Measurements from ENCODE around the gene FLNA.
"Not testable (repeated sequence)": the region's sequence is repeated elsewhere in the genome, so short reads cannot be mapped to it uniquely, and the experiment has no call there.

FLNA gene, protein sequence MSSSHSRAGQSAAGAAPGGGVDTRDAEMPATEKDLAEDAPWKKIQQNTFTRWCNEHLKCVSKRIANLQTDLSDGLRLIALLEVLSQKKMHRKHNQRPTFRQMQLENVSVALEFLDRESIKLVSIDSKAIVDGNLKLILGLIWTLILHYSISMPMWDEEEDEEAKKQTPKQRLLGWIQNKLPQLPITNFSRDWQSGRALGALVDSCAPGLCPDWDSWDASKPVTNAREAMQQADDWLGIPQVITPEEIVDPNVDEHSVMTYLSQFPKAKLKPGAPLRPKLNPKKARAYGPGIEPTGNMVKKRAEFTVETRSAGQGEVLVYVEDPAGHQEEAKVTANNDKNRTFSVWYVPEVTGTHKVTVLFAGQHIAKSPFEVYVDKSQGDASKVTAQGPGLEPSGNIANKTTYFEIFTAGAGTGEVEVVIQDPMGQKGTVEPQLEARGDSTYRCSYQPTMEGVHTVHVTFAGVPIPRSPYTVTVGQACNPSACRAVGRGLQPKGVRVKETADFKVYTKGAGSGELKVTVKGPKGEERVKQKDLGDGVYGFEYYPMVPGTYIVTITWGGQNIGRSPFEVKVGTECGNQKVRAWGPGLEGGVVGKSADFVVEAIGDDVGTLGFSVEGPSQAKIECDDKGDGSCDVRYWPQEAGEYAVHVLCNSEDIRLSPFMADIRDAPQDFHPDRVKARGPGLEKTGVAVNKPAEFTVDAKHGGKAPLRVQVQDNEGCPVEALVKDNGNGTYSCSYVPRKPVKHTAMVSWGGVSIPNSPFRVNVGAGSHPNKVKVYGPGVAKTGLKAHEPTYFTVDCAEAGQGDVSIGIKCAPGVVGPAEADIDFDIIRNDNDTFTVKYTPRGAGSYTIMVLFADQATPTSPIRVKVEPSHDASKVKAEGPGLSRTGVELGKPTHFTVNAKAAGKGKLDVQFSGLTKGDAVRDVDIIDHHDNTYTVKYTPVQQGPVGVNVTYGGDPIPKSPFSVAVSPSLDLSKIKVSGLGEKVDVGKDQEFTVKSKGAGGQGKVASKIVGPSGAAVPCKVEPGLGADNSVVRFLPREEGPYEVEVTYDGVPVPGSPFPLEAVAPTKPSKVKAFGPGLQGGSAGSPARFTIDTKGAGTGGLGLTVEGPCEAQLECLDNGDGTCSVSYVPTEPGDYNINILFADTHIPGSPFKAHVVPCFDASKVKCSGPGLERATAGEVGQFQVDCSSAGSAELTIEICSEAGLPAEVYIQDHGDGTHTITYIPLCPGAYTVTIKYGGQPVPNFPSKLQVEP (N-terminal part only)

DNA sequence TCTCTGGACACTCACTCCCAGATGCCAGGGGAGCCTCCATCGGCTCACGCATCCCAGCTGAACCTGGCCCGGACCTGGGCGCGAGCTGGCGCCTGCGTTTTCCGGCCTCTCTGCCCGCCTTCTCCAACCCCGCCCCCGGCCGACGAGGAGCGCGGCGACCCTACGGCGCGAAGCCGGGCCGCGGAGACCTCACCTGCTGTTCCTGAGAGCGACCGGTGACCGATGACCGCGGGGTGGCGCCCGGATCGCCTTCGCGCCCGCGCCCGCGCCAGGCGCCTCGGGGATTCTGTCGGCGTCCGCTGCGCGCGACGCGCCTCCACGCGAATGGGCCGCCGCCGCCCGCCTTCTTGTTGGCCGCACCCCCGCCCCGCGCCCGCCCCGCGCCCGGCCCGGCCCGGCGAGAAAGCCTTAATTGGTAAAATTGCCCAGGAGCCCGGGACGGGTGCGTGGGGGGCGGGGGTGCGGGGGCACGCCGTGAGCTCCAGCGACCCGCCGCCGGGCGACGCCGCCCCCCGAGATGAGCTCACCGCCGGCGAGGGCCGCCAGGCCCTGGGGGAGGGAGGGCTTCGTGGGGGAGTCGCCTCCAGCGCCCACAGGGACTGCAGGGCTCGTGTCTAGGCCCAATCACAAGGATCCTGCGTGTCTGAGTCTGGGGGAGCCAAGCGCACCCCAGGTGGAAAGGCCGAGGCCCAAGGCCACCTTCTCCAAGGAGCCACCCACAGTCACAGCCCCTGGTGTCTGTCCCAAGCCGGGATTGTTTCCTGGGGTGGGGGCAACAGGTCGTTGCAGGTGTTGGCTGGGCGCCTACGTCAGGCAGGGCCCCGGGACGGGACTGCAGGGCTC lies at the start of gene FLNA:
FLNA (minus strand) TSS at position 322 of the 843 bp plus-strand sequence. CDS start 3,389 bp downstream, outside the sequence.
- no peak for DNase-seq

DNA sequence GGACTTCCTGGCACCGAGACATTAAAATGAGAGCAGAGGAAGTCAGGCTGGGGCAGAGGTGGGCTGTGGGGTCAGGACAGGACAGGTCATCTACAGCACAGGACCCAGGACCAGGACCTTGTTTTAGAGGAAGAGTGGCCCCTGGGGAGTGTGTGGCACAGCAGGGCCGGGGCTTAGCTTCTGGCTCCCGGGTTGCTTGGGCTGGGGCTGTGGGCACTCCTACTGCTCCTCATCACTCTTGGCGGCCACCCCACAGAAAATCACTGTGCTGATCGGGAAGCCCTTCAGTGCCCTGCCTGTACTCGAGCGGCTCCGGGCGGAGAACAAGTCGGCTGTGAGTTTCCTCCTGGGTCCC lies 45.9 kb upstream of the FLNA start:
- DNase-seq, result no peak

DNA sequence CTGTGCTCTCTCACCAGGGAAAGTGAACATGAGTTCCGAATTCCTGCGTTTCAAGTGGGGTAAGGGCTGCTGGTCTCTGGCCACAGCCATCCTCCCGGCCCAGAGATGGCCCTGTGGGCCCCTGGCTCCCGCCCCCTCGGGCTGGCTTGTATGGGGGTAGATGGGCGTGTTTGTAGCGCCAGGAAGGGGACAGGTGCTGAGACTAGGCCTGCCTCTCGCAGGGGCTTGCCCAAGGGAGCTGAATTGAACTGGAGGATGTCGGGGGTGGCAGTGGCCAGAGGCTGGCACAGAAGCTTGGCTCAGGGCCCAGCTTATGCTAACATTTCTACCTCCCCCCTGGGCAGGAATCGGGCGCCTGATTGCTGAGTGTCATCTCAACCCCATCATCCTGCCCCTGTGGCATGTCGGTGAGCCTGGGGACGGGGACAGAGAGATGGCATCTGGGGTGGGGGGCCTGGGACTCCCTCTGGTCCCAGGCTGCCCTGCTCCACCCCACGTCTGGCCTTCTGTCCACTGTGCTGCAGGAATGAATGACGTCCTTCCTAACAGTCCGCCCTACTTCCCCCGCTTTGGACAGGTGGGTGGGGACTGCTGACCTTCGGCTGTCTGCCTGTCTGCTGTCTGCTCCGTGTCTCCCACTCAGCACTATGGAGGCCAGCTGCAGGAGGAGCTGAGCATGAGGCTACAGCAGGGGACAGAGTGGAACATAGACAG lies 45.4 kb upstream of the FLNA start:
- peak; percentile 60 for DNase-seq

DNA sequence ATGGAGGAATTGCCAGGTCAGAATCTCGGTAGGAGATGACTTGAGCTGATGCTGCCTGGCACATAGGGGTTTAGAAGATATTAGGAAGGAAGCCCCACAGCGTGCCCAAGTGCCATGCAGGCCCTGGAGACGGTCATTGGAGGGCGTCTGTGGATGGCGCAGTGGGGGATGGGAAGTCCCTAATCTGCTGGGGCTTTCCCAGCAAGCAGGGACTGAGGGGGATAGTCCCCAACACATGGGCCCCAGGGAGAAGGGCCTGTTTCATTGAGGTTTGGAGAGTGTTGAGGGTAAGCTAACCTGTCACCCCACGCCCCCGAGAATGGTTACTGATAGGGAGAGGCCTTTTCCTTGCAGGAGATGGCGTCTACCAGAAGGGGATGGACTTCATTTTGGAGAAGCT lies 44.8 kb upstream of the FLNA start:
- no peak for DNase-seq

DNA sequence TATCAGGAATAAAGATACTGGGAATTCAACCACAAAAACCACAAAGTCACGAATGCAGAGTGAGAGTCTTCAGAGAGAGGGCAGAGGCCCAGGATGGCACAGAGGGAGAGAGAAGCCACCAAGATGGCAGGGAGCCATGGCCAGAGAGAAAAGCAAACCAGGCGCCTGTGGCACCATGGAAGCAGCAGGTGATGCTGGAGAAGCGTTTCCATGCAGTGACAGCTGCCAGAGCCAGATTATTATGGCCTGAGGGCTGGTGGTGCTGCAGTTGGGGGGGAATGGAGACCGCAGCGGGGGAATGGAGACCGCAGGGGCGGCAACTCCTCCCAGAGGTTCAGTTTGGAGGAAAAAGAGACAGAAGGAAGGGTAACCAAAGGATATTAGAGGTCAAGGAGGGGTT lies 42.7 kb upstream of the FLNA start:
- DNase-seq, result no peak

GRCh38 chrX:154413142-154413541 lies 38.7 kb upstream of the FLNA start:
- no peak for DNase-seq

DNA sequence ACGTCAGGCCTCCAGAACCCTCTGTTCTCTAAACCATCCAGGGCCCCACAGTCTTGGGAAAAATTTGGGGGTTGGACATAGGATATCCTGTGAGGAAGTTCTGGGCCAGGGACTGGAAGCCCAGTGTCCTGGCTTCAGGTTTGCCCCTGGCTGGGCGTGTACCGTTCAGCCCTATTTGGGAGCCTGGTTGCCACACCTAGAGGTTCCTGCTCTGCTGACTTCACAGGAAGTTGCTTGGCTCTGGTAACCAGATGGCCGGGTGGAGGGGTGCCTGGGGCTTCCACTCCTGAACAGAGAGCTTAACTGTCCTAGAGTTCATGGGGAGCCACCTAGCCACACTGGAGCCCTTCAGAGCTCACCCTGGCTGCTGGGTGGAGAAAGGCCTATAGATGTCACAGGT lies 38.0 kb upstream of the FLNA start:
- no peak for DNase-seq

DNA sequence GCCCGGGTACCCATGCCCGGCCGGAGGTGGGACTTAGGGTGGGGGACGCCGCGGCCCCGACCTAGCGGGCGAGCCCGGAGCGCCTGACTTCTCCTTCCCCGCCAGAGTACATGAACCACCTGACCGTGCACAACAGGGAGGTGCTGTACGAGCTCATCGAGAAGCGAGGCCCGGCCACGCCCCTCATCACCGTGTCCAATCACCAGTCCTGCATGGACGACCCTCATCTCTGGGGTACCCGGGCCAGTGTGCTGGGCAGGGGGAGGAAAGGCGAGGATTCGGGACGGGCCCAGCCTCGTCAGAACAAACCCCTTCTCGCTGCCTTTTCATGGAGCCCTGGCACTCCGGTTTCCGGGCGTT lies 37.5 kb upstream of the FLNA start:
- DNase-seq, result no peak

DNA sequence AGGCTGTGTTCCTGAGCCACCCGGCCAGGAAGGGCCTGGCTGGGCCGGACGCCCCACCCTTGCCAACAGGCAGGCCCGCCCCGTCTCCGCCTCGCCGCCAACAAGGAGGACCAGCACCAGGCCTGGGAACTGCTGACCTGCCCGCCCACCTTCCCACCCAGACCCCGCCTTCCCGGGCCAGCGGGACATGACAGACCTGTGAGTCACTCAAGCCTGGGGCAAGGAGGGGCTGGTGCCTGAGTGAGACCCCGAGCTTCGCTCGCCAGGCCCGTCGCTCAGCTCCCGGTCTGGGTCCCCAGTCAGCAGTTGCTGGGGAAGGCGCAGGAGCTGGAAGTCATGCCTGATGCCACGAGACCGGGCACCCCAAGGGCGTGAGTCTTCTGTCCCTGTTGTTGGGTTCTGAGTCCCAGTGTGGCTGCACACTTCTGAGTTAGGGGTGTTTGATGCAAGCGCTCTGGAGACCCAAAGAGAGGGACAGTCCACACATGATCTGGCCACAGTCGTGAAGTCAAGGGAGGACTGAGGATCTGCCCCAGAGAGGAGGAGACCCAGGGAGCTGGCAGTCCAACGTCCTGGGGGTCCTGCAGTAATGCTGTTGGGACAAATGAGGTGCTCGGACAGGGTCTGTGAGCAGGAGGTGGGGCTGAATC lies 34.9 kb upstream of the FLNA start, which contains the start of gene DNASE1L1:
DNASE1L1 (minus strand) TSS at position 33 of the 650 bp plus-strand sequence. CDS start 3,686 bp downstream, outside the sequence.
- DNase-seq, result no peak

GRCh38 chrX:154408659-154409221 lies 34.3 kb upstream of the FLNA start:
- no peak for DNase-seq

GRCh38 chrX:154404625-154405192 lies 30.3 kb upstream of the FLNA start:
- DNase-seq, result no peak

DNA sequence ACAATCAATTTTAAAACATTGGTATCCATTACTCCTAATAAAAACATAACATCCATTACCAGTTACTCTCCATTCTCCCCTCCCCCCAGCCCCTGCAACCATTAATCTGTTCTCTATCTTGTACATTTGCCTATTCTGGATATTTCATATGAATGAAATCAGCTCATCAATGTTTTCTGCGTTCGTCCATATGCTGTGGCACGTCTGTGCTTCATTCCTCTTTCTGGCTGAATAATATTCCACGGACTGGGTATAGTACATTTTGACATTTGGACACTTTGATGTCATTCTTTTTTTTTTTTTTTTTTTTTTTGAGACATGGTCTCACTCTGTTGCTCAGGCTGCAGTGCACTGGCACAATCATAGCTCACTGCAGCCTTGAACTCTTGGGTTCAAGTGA lies 29.4 kb upstream of the FLNA start:
- no peak for DNase-seq

DNA sequence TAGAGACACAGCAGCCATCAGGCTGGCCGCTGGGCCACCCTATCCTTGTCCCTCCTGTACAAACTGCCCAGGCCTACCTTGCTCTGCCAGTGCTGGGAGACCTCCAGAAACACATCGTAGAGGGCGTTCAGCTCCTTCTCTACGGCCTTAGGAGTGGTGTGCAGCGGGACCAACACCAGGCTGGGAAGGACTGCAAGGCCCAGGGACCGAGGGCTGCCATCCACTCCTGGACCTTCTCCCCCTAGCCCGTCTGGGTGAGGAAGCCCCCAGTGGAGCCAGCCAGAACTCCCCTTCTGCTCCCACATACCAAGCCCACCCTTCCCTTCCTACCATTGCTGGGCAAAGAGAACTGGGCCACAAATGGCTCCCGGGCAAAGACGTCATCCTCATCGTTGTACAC lies 28.8 kb upstream of the FLNA start:
- no peak for DNase-seq

DNA sequence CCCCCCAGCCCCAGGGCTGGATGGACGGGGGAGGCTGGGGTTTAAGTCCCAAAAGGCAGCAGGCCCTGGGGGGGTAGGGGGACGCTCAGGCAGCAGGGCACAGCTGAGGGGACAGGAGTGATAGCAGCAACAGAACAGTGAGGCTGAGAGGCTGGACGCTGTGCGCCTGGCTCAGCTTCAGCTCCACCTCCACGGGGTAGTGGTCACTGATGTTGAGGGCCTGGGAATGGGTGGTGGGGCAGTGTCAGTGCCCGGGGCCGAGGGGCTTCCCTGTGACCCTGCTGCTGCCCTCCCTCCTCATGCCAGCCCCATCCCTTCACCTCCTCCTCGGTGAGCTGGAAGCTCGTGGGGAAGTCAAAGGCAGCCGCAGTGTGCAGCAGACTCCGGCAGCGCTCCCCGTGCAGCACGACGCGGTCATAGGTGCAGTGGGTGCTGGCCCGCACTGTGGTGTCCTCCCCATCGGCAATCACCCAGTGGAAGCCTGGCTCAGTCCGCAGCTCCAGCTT lies 28.2 kb upstream of the FLNA start:
- no peak for DNase-seq

GRCh38 chrX:154401918-154402621 lies 27.6 kb upstream of the FLNA start:
- DNase-seq, result no peak

GRCh38 chrX:154401045-154401799 lies 26.8 kb upstream of the FLNA start:
- no peak for DNase-seq

GRCh38 chrX:154400369-154400817 lies 26.0 kb upstream of the FLNA start:
- not testable (repeated sequence) for DNase-seq

- no peak for DNase-seq
Observed at GRCh38 chrX:154399527-154400368, 25.3 kb upstream of the FLNA start.
